HFFc6 (cell line): Measurements from ENCODE around the gene GM2A. TPM values are rescaled to one million over a fixed set of nuclear protein-coding genes. Genes with fewer than 3 reads are reported as not detected.

Experiments
- DNase-seq: peaks from one replicate; pipeline ENCODE4 v3.0.0-alpha.2; 2018
- H3K27ac Mint-ChIP-seq: 2 replicates; pipeline ENCODE4 v1.8.0; 2020; ENCODE audit warnings: mild to moderate bottlenecking, mixed read lengths
- H3K27me3 Mint-ChIP-seq: 2 replicates; pipeline ENCODE4 v1.8.0; 2021; ENCODE audit warnings: mild to moderate bottlenecking, moderate library complexity, mixed read lengths; ENCODE audit not compliant: insufficient read depth
- H3K36me3 Mint-ChIP-seq: 2 replicates; pipeline ENCODE4 v1.8.0; 2021; ENCODE audit warnings: low read depth, mixed read lengths
- H3K4me1 Mint-ChIP-seq: 2 replicates; pipeline ENCODE4 v1.8.0; 2020; ENCODE audit warnings: low read depth, mixed read lengths
- H3K4me3 Mint-ChIP-seq: 2 replicates; pipeline ENCODE4 v1.8.0; 2020; ENCODE audit warnings: mild to moderate bottlenecking, moderate library complexity, mixed read lengths
- H3K9me3 Mint-ChIP-seq: 2 replicates; pipeline ENCODE4 v1.8.0; 2020; ENCODE audit warnings: mild to moderate bottlenecking, mixed read lengths
- CTCF ChIP-seq: fragments of 200-600 bp; sonication (generic); IDR thresholded peaks from 2 replicates; pipeline ENCODE4 v1.5.0; 2021; ENCODE audit warnings: antibody characterized with exemption, mild to moderate bottlenecking
- total RNA-seq, 6 experiments: library from RNA; stranded (reverse); fragmentation: NEBNext Ultra II Directional; extraction: Animal tissue kit (Norgen Biotek cat#: 25700); gene quantifications; 2 replicates in 1 of 6; 3 replicates in 5 of 6; pipeline ENCODE4 v1.2.3, GENCODE V29; 2021

Gene GM2A
- total RNA-seq, 6 experiments from 2014 or later: 26.0 to 34.8 (median 28.5) TPM

GRCh38 chr5:151223447-151224264, 29.3 kb upstream of the GM2A start, which contains the start of gene CCDC69:
CCDC69 (minus strand) TSS chr5:151224092; CDS start chr5:151223970, 122 bp downstream.
- H3K9me3 Mint-ChIP-seq: no peaks in the 10 kb centered on the region
- peaks cover 13% of the 10 kb centered on the region for H3K4me1 Mint-ChIP-seq
- DNase-seq: peak; percentile 48
- no peak within 1 kb of the TSS for H3K27ac Mint-ChIP-seq
- peaks cover 13% of the 10 kb centered on the region for H3K27me3 Mint-ChIP-seq
- no peak; the same call in 1 of the 2 replicates for TF ChIP-seq CTCF
- H3K36me3 Mint-ChIP-seq: no peaks in the 10 kb centered on the region
- H3K4me3 Mint-ChIP-seq: peak within 1 kb of the TSS; percentile 84

GRCh38 chr5:151224372-151224771, 28.6 kb upstream of the GM2A start:
- H3K4me1 Mint-ChIP-seq: peaks cover 13% of the 10 kb centered on the region
- DNase-seq: no peak
- H3K27ac Mint-ChIP-seq: no peak overlapping the region
- H3K36me3 Mint-ChIP-seq: no peaks in the 10 kb centered on the region
- peak overlapping the region; percentile 84; the same call in 1 of the 2 replicates for H3K4me3 Mint-ChIP-seq
- H3K27me3 Mint-ChIP-seq: peaks cover 12% of the 10 kb centered on the region; the same call in 1 of the 2 replicates
- H3K9me3 Mint-ChIP-seq: no peaks in the 10 kb centered on the region
- TF ChIP-seq CTCF: no peak

DNA sequence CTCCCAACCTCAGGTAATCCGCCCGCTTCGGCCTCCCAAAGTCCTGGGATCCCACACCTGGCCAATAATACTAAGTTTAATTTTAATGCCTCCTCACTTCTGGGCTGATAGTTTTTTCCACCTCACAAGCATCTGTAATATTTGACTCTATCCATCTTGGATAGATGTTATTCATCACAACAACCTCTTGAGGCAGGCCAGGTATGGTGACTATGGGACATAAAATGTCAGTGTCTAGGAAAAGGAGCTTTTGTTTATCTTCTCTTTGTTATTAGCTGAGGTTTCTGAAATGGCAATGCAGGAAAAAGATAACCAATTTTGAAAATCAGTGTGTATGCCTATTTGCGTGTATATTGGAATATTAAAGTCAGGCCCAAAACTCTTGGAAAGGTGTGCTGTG, 27.9 kb upstream of the GM2A start:
- Mint-ChIP-seq H3K9me3 (no peaks in the 10 kb centered on the region), H3K4me3 (no peak overlapping the region), H3K27ac (no peak overlapping the region), H3K36me3 (no peaks in the 10 kb centered on the region), H3K27me3 (peaks cover 12% of the 10 kb centered on the region; the same call in 1 of the 2 replicates), H3K4me1 (peaks cover 13% of the 10 kb centered on the region)
- TF ChIP-seq CTCF: no peak
- no peak for DNase-seq

DNA sequence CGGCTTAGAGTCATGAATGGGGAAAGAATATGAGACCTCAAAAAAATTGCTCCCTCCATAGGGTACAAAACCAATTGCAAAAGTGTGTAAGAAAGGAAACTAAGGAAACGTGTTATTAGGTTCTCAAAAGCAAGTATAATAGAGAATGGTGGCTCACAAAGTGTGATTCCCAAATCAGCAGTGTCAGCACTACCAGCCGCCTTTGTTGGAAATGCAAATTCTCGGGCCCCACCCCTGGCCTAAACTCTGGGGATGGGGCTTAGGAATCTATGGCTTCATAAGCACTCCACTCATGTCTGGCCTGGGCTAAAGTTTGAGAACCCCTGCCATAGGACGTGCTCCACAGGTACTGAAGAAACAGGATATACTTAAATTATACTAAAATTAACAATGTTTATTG, 27.5 kb upstream of the GM2A start:
- 0 out of 2 replicates have a peak, but pooled peaks have one; percentile 8 for TF ChIP-seq CTCF
- H3K27me3 Mint-ChIP-seq: peaks cover 10% of the 10 kb centered on the region; the same call in 1 of the 2 replicates
- H3K27ac Mint-ChIP-seq: no peak overlapping the region
- H3K4me3 Mint-ChIP-seq: no peak overlapping the region
- no peak for DNase-seq
- H3K4me1 Mint-ChIP-seq: peaks cover 13% of the 10 kb centered on the region
- no peaks in the 10 kb centered on the region for H3K9me3 Mint-ChIP-seq
- H3K36me3 Mint-ChIP-seq: no peaks in the 10 kb centered on the region

GRCh38 chr5:151227918-151228447, 25.0 kb upstream of the GM2A start:
- no peak for DNase-seq
- Mint-ChIP-seq H3K27me3 (peaks cover 23% of the 10 kb centered on the region), H3K4me3 (no peak overlapping the region), H3K36me3 (no peaks in the 10 kb centered on the region), H3K9me3 (no peaks in the 10 kb centered on the region), H3K27ac (no peak overlapping the region), H3K4me1 (0 out of 2 replicates have a peak, but pooled peaks cover 5% of the 10 kb centered on the region)
- no peak for TF ChIP-seq CTCF
